PFSK-1 (cell line): ENCODE results near the gene ZNF536.

Source experiments
- POLR2AphosphoS5 ChIP-seq: IDR thresholded peaks from 2 replicates; pipeline ENCODE4 v1.6.1; 2012; ENCODE audit warnings: low read depth, mild to moderate bottlenecking, control low read depth, low read length, moderate library complexity
- SIN3A ChIP-seq: IDR thresholded peaks from 2 replicates; pipeline ENCODE4 v1.6.1; 2012; ENCODE audit warnings: mild to moderate bottlenecking, low read length, moderate library complexity, borderline replicate concordance; ENCODE audit not compliant: insufficient read depth

GRCh38 chr19:30431591-30431990 is 59.4 kb downstream of the ZNF536 start:
- TF ChIP-seq POLR2AphosphoS5 (no peak), SIN3A (no peak)
